Measurements from ENCODE around the gene FHAD1.

FHAD1 gene

GRCh38 chr1:15246960-15247614 is at the start of gene FHAD1:
FHAD1 (plus strand) TSS chr1:15247223; CDS start chr1:15251785, 4,562 bp downstream.
- DNase-seq (ENCODE audit: low spot score) = peak; percentile 84

GRCh38 chr1:15197591-15198447 is 49.2 kb upstream of the FHAD1 start:
- peak; percentile 41 for DNase-seq (ENCODE audit: low spot score)

- DNase-seq (ENCODE audit: low spot score) = peak; percentile 82
Measured at GRCh38 chr1:15198684-15199083, 48.3 kb upstream of the FHAD1 start.

- no peak for DNase-seq (ENCODE audit: low spot score)
Measured at GRCh38 chr1:15201221-15201620, 45.8 kb upstream of the FHAD1 start.

GRCh38 chr1:15201849-15202551 is 45.0 kb upstream of the FHAD1 start:
- DNase-seq (ENCODE audit: low spot score) = peak; percentile 97

GRCh38 chr1:15204931-15205330 is 42.1 kb upstream of the FHAD1 start:
- DNase-seq (ENCODE audit: low spot score) = no peak

- DNase-seq (ENCODE audit: low spot score) = no peak
Measured at GRCh38 chr1:15205586-15206346, 41.3 kb upstream of the FHAD1 start.

GRCh38 chr1:15206418-15207030 is 40.5 kb upstream of the FHAD1 start:
- peak; percentile 88 for DNase-seq (ENCODE audit: low spot score)

- DNase-seq (ENCODE audit: low spot score) = no peak
Measured at GRCh38 chr1:15207031-15207828, 39.8 kb upstream of the FHAD1 start.

- DNase-seq (ENCODE audit: low spot score) = peak; percentile 91
Measured at GRCh38 chr1:15207829-15208429, 39.1 kb upstream of the FHAD1 start.

- no peak for DNase-seq (ENCODE audit: low spot score)
Measured at GRCh38 chr1:15210651-15211375, 36.2 kb upstream of the FHAD1 start.

GRCh38 chr1:15211424-15211823 is 35.6 kb upstream of the FHAD1 start:
- no peak for DNase-seq (ENCODE audit: low spot score)

GRCh38 chr1:15212216-15212953 is 34.6 kb upstream of the FHAD1 start:
- peak; percentile 81 for DNase-seq (ENCODE audit: low spot score)

GRCh38 chr1:15212954-15213291 is 34.1 kb upstream of the FHAD1 start:
- no peak for DNase-seq (ENCODE audit: low spot score)

- DNase-seq (ENCODE audit: low spot score) = no peak
Measured at GRCh38 chr1:15213341-15213821, 33.6 kb upstream of the FHAD1 start.

GRCh38 chr1:15214527-15214926 is 32.5 kb upstream of the FHAD1 start:
- DNase-seq (ENCODE audit: low spot score) = peak; percentile 75

- DNase-seq (ENCODE audit: low spot score) = no peak
Measured at GRCh38 chr1:15215116-15215515, 31.9 kb upstream of the FHAD1 start.

- DNase-seq (ENCODE audit: low spot score) = no peak
Measured at GRCh38 chr1:15217654-15218053, 29.4 kb upstream of the FHAD1 start.
